Measurements from ENCODE around the gene PPP1R14C.

DNA sequence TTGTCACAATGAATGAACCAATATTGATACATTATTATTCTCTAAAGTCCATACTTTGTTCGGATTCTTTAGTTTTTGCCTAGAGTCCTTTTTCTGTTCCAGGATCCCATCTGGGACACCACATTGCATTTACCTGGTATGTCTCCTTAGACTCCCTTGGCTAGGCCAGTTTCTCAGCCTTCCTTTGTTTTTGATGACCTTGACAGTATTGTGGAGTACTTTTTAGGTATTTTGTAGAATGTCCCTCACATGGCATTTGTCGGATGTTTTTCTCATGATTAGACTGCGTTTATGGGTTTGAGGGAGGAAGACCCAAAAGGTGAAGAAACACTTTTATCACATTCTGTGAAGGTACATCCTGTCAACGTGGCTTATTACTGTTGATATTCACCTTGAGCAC is 16.9 kb downstream of the PPP1R14C start:
- TF ChIP-seq CTCF (CRISPR knock-in tag; IDR thresholded peaks at IDR 0.05), result no peak
- TF ChIP-seq TAF1 (CRISPR knock-in tag; IDR thresholded peaks at IDR 0.05), result no peak
- no peak for TF ChIP-seq SMC3 (IDR thresholded peaks at IDR 0.05; ENCODE audit: low read length)
- TF ChIP-seq, protein P1, sequence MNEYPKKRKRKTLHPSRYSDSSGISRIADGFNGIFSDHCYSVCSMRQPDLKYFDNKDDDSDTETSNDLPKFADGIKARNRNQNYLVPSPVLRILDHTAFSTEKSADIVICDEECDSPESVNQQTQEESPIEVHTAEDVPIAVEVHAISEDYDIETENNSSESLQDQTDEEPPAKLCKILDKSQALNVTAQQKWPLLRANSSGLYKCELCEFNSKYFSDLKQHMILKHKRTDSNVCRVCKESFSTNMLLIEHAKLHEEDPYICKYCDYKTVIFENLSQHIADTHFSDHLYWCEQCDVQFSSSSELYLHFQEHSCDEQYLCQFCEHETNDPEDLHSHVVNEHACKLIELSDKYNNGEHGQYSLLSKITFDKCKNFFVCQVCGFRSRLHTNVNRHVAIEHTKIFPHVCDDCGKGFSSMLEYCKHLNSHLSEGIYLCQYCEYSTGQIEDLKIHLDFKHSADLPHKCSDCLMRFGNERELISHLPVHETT (CRISPR knock-in tag; conservative IDR thresholded peaks at IDR 0.05), result no peak
- no peak for TF ChIP-seq IRF1 (CRISPR knock-in tag; IDR thresholded peaks at IDR 0.05; ENCODE audit: low read depth)
- no peak for TF ChIP-seq MYC (CRISPR knock-in tag; IDR thresholded peaks at IDR 0.05; ENCODE audit: borderline replicate concordance)
- TF ChIP-seq KDM4B (CRISPR knock-in tag; IDR thresholded peaks at IDR 0.05), result no peak
- TF ChIP-seq ZBTB39 (CRISPR knock-in tag; IDR thresholded peaks at IDR 0.05), result no peak
- no peak for TF ChIP-seq POLR2AphosphoS5 (IDR thresholded peaks at IDR 0.05; ENCODE audit: low read depth, low read length)

Data from HepG2 (cell line).